ENCODE data around the gene ENPEP. TPM values are rescaled to one million over a fixed set of nuclear protein-coding genes. Genes with fewer than 3 reads are reported as not detected.
"Not testable (repeated sequence)": the region's sequence is repeated elsewhere in the genome, so short reads cannot be mapped to it uniquely, and the experiment has no call there.

Gene ENPEP
- not detected in 2 replicates for total RNA-seq (2014; rRNA removed; shearing (Covaris generic))

GRCh38 chr4:110475881-110476818 is at the start of gene ENPEP:
ENPEP (plus strand) TSS chr4:110476155; CDS start chr4:110476415, 260 bp downstream.
- no peak for DNase-seq (ENCODE audit: low spot score)

- not testable (repeated sequence) for DNase-seq (ENCODE audit: low spot score)
Measured at GRCh38 chr4:110431805-110432204, 44.1 kb upstream of the ENPEP start.

- not testable (repeated sequence) for DNase-seq (ENCODE audit: low spot score)
Measured at GRCh38 chr4:110437292-110437691, 38.7 kb upstream of the ENPEP start.

- DNase-seq (ENCODE audit: low spot score) = not testable (repeated sequence)
Measured at GRCh38 chr4:110439209-110439608, 36.7 kb upstream of the ENPEP start.

GRCh38 chr4:110442309-110442708 is 33.6 kb upstream of the ENPEP start:
- peak; percentile 8 for DNase-seq (ENCODE audit: low spot score)

- DNase-seq (ENCODE audit: low spot score) = no peak
Measured at GRCh38 chr4:110442788-110443187, 33.2 kb upstream of the ENPEP start.

- no peak for DNase-seq (ENCODE audit: low spot score)
Measured at GRCh38 chr4:110449947-110450346, 26.0 kb upstream of the ENPEP start.

- no peak for DNase-seq (ENCODE audit: low spot score)
Measured at GRCh38 chr4:110452546-110452945, 23.4 kb upstream of the ENPEP start.

GRCh38 chr4:110454441-110454840 is 21.5 kb upstream of the ENPEP start:
- DNase-seq (ENCODE audit: low spot score) = no peak

GRCh38 chr4:110458494-110459266 is 17.3 kb upstream of the ENPEP start:
- no peak for DNase-seq (ENCODE audit: low spot score)

GRCh38 chr4:110460074-110460746 is 15.7 kb upstream of the ENPEP start:
- DNase-seq (ENCODE audit: low spot score) = no peak

GRCh38 chr4:110467400-110467799 is 8.6 kb upstream of the ENPEP start:
- no peak for DNase-seq (ENCODE audit: low spot score)

GRCh38 chr4:110472583-110473329 is 3.2 kb upstream of the ENPEP start:
- no peak for DNase-seq (ENCODE audit: low spot score)

GRCh38 chr4:110474481-110474880 is 1.5 kb upstream of the ENPEP start:
- no peak for DNase-seq (ENCODE audit: low spot score)

- not testable (repeated sequence) for DNase-seq (ENCODE audit: low spot score)
Measured at GRCh38 chr4:110475080-110475479, 875 bp upstream of the ENPEP start.

- DNase-seq (ENCODE audit: low spot score) = no peak
Measured at GRCh38 chr4:110477836-110478235, 1.9 kb downstream of the ENPEP start.

GRCh38 chr4:110480031-110480549 is 4.1 kb downstream of the ENPEP start:
- DNase-seq (ENCODE audit: low spot score) = peak; percentile 41

- DNase-seq (ENCODE audit: low spot score) = peak; percentile 4
Measured at GRCh38 chr4:110480746-110481271, 4.9 kb downstream of the ENPEP start.

GRCh38 chr4:110483516-110483915 is 7.6 kb downstream of the ENPEP start:
- DNase-seq (ENCODE audit: low spot score) = no peak

- DNase-seq (ENCODE audit: low spot score) = no peak
Measured at GRCh38 chr4:110484029-110484428, 8.1 kb downstream of the ENPEP start.

GRCh38 chr4:110484767-110485166 is 8.8 kb downstream of the ENPEP start:
- DNase-seq (ENCODE audit: low spot score) = peak; percentile 46

Measured in A172 (cell line).